Stomach (tissue), 4 donors: ENCODE results near the gene RABGEF1.

Source experiments
- CTCF ChIP-seq, 7 experiments: fragments of 450-650 bp in 4 of 7; fragments of 200-600 bp in 3 of 7; sonication (generic) in 3 of 7; IDR thresholded peaks; one replicate each; pipeline ENCODE4 v1.5.1; 2016 to 2019; ENCODE audit warnings: antibody characterized with exemption in 7 of 7, control low read depth in 2 of 7, mild to moderate bottlenecking in 1 of 7
- EP300 ChIP-seq: sonication (generic); formaldehyde crosslinking; IDR thresholded peaks from one replicate; pipeline ENCODE4 v1.6.1; 2017; ENCODE audit warnings: antibody characterized with exemption
- POLR2A ChIP-seq, 4 donors: fragments of 450-650 bp; IDR thresholded peaks; one replicate each; pipeline ENCODE4 v1.6.1; 2016; ENCODE audit warnings: antibody characterized with exemption in 4 of 4, control low read depth in 2 of 4, mild to moderate bottlenecking in 1 of 4, moderate library complexity in 1 of 4

GRCh38 chr7:66781408-66782090 lies 41.0 kb downstream of the RABGEF1 start:
- TF ChIP-seq CTCF (IDR thresholded peaks at IDR 0.05) (no peak), POLR2A (IDR thresholded peaks at IDR 0.05) (no peak), EP300 (no peak)
